Ovary (tissue), 3 donors: ENCODE data around the gene CALHM1.

Experiments
- CTCF ChIP-seq, 3 donors: fragments of 450-650 bp in 2 of 3; fragments of 200-600 bp in 1 of 3; IDR thresholded peaks; one replicate each; pipeline versions ENCODE4 v1.5.1 to v1.8.0; 2016 to 2022; ENCODE audit warnings: antibody characterized with exemption in 3 of 3, mild to moderate bottlenecking in 1 of 3
- POLR2A ChIP-seq: fragments of 450-650 bp; IDR thresholded peaks from one replicate; pipeline ENCODE4 v1.6.1; 2017; ENCODE audit warnings: antibody characterized with exemption, mild to moderate bottlenecking, moderate library complexity
- donor health status: DM: no; HTN: no; CAD: no.

- no peak for TF ChIP-seq POLR2A
- TF ChIP-seq CTCF (IDR thresholded peaks at IDR 0.05): no peak
Measured at GRCh38 chr10:103491729-103492364, 33.1 kb upstream of the CALHM1 start.
